Thymus (tissue), 11 donors: Measurements from ENCODE around the gene CENPP. TPM values are rescaled to one million over a fixed set of nuclear protein-coding genes. Genes with fewer than 3 reads are reported as not detected.

Experiments
- DNase-seq, 9 donors: peaks; one replicate each; pipeline ENCODE4 v3.0.0-alpha.2; 2013; ENCODE audit warnings: low spot score in 9 of 9, low read depth in 6 of 9, missing footprints in 1 of 9
- H3K27ac ChIP-seq, 2 donors: one replicate each; pipeline ENCODE4 v1.5.1; 2013; ENCODE audit warnings: control low read depth in 1 of 2, low read depth in 1 of 2, low read length in 1 of 2, mild to moderate bottlenecking in 1 of 2, moderate library complexity in 1 of 2
- H3K27me3 ChIP-seq, 2 donors: one replicate each; pipeline ENCODE4 v1.5.1; 2013; ENCODE audit warnings: low read length in 1 of 2; ENCODE audit not compliant: control insufficient read depth in 2 of 2, insufficient read depth in 1 of 2
- H3K36me3 ChIP-seq, 2 donors: one replicate each; pipeline ENCODE4 v1.5.1; 2013; ENCODE audit warnings: low read length in 1 of 2, mild to moderate bottlenecking in 1 of 2, moderate library complexity in 1 of 2; ENCODE audit not compliant: control insufficient read depth in 2 of 2, insufficient read depth in 2 of 2
- H3K4me1 ChIP-seq, 2 donors: one replicate each; pipeline ENCODE4 v1.5.1; 2013; ENCODE audit warnings: low read length in 2 of 2; ENCODE audit not compliant: control insufficient read depth in 2 of 2, insufficient read depth in 2 of 2
- H3K4me3 ChIP-seq, 2 donors: one replicate each; pipeline ENCODE4 v1.5.1; 2013; ENCODE audit warnings: low read length in 2 of 2, control low read depth in 1 of 2, mild to moderate bottlenecking in 1 of 2
- H3K9me3 ChIP-seq, 2 donors: one replicate each; pipeline ENCODE4 v1.5.1; 2013; ENCODE audit warnings: low read length in 1 of 2, mild to moderate bottlenecking in 1 of 2; ENCODE audit not compliant: control insufficient read depth in 2 of 2, insufficient read depth in 1 of 2
- WGBS: extraction: QIAGEN DNeasy Blood & Tissue Kit; methylation state at CpG from one replicate; pipeline ENCODE4 v1.1.7; 2013; 5-methylcytosine and 5-hydroxymethylcytosine counted together
- polyA plus RNA-seq: library from polyadenylated mRNA; stranded (reverse); fragments of 200-250 nt; gene quantifications from one replicate; pipeline ENCODE4 v1.2.3, GENCODE V29; 2013
- total RNA-seq: library from RNA; stranded (reverse); fragments of 120-200 nt; gene quantifications from one replicate; pipeline ENCODE4 v1.2.4, GENCODE V29; 2013
- donor health status: healthy.

The CENPP gene
- total and polyA plus RNA-seq, 2 donors: 3.9 to 13.8 TPM

DNA sequence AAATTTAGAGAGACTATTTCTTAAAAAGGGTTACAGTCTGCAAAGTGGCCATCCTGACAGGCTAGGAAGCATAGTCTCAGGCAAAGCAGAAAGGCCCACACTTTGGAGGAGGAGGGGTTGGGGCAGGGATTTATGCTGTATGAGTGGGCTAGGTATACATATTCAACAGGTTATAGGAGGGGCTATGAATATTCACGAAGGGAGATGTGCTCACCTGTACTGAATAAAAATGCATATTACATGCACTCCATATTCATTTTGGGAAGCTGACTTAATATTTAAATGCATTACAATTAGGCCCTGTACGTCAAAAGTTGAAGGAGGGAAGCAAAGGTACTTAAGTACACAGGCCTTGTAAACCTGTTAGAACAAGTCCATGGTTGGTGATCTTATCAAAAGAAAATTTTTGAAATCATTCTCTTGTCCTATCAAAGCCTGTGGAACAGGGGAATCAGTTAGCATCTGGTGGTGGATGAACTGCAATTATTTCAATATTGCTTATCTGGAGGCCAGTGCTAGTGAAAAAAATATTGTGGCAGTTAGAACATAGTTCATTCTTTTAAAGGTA lies 1.6 kb downstream of the CENPP start:
- Histone ChIP-seq H3K4me1 (peaks cover 7 to 8% of the 10 kb centered on the region in 2 donors), H3K9me3 (no peaks in the 10 kb centered on the region), H3K27me3 (no peaks in the 10 kb centered on the region), H3K4me3 (no peak overlapping the region), H3K36me3 (peaks cover 0 to 11% of the 10 kb centered on the region in 2 donors), H3K27ac (no peak overlapping the region)
- DNase-seq: no peak
- 92% methylated on average over 2 of the region's 2 CpGs for WGBS

DNA sequence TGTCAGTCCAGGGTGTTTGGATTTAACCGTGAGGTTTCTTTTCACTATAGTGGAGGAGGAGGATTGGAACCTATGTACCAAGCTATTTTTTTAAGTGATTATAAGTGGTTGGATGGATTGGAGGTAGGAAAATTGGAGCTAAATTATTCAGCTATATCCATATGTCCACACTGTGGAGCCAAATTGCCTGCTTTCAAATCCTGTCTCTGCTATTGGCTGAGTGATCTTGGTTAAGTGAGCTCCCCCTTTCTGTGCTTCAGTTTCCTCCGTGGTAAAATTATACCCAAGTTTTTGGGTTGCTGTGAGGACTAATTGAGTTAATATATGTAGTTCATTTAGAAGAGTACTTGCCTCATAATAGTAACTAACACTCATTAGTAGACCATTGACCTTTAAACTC lies 2.5 kb downstream of the CENPP start:
- peaks cover 7 to 8% of the 10 kb centered on the region in 2 donors for H3K4me1 ChIP-seq
- no peak overlapping the region for H3K27ac ChIP-seq
- no peaks in the 10 kb centered on the region for H3K27me3 ChIP-seq
- DNase-seq: peak in 1 of 9 donors; percentile 15
- H3K36me3 ChIP-seq: peaks cover 0 to 6% of the 10 kb centered on the region in 2 donors
- H3K4me3 ChIP-seq: no peak overlapping the region
- no peaks in the 10 kb centered on the region for H3K9me3 ChIP-seq
- 52% methylated on average over 2 of the region's 2 CpGs for WGBS

GRCh38 chr9:92332577-92333281 lies 7.0 kb downstream of the CENPP start:
- Histone ChIP-seq H3K4me1 (no peaks in the 10 kb centered on the region), H3K4me3 (no peak overlapping the region), H3K36me3 (peaks cover 7 to 22% of the 10 kb centered on the region in 2 donors), H3K27ac (no peak overlapping the region), H3K27me3 (no peaks in the 10 kb centered on the region), H3K9me3 (no peaks in the 10 kb centered on the region)
- 98% methylated on average over 3 of the region's 3 CpGs for WGBS
- no peak for DNase-seq

DNA sequence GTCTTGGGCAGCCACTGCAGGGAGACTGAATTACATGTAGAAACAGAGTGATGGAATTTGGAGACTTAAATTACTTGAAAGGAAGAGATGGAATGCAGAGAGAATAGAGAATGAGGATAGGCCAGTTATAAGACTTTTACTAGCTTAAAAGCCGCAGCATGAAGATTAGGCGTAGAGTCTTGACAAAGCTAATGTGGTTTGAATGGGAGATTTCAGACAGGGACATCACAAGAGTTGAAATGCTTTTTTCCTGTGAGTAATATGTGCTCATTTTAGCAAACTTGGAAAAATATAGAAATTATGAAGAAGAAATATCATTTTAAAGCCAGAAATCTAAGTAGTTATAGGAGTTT lies 7.5 kb downstream of the CENPP start:
- Histone ChIP-seq H3K36me3 (peaks cover 12 to 27% of the 10 kb centered on the region in 2 donors), H3K9me3 (no peaks in the 10 kb centered on the region), H3K4me3 (no peak overlapping the region), H3K27me3 (no peaks in the 10 kb centered on the region), H3K27ac (no peak overlapping the region), H3K4me1 (no peaks in the 10 kb centered on the region)
- WGBS: 99% methylated on average over 2 of the region's 2 CpGs
- no peak for DNase-seq

DNA sequence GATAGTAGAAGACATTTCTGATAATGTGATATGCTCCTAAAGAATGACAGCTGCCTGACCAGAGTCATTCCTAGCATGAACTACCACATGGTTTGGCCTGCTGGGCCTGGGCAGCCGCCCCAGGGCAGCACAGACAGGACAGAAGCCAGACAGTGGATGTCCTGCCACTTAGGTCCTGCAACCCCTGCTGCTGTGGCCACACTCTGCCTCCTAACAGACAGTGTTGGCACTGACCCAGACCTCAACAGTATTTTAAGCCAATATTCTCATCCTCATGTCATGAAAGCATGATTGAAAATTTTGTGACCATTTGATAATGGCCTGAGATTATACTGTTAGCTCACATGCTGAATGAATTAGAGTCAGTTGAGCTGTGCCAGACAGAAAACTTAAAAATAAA lies 15.8 kb downstream of the CENPP start:
- WGBS: 98% methylated on average over 1 of the region's 1 CpG
- Histone ChIP-seq H3K9me3 (no peaks in the 10 kb centered on the region), H3K27ac (no peak overlapping the region), H3K4me3 (no peak overlapping the region), H3K4me1 (no peaks in the 10 kb centered on the region), H3K36me3 (peaks cover 28 to 32% of the 10 kb centered on the region in 2 donors), H3K27me3 (no peaks in the 10 kb centered on the region)
- no peak for DNase-seq

DNA sequence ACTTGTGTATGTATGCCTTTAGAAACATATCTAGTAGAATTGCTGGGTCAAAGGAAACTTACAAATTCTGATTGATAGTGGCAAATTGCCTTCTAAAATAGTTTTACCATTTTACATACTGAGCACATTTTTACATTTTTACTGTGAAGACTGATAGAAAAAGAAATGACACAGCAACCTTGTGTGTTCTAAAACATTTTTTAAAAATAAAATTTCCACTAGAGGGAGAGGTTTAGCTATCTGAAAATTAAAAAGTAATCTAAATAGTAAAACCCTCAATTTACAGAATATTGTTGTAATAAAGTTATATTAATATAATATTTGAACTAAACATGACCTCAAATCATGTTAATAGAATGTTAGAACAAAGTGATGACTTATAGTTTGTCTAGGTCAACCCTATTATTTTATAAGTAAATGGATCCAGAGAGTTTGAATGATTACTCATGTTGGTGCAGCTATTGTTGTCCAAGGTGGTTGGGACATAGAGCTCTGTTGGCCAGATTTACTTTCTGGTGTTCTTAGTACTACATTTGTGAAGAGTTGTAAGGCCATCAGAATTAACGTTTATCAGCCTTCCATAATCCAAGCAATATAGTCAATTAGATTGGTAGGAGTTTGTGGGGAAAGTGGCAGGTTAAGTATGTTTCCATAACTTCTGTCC lies 17.2 kb downstream of the CENPP start:
- Histone ChIP-seq H3K27me3 (no peaks in the 10 kb centered on the region), H3K36me3 (peaks cover 23 to 31% of the 10 kb centered on the region in 2 donors), H3K27ac (no peak overlapping the region), H3K4me1 (no peaks in the 10 kb centered on the region), H3K9me3 (no peaks in the 10 kb centered on the region), H3K4me3 (no peak overlapping the region)
- WGBS: 95% methylated on average over 1 of the region's 1 CpG
- no peak for DNase-seq

DNA sequence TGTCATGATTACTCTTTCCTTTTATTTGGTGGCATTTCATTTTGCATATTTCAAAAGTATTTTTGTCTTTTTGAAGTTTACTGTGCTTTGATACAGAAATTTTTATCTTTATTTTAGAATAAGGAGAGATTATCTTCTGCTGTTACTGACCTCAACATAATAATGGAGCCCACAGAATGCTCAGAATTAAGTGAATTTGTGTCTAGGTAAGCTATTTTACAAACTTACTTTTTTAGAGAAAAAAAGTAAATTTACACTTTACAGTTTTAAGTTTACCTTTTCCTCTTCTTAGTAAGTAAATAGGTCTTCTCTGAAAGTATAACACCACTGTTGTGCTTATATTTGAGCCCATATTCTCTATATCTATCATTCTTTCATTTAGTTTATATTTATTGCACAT lies 19.8 kb downstream of the CENPP start:
- Histone ChIP-seq H3K27ac (no peak overlapping the region), H3K9me3 (no peaks in the 10 kb centered on the region), H3K36me3 (peaks cover 3 to 8% of the 10 kb centered on the region in 2 donors), H3K4me3 (no peak overlapping the region), H3K4me1 (no peaks in the 10 kb centered on the region), H3K27me3 (no peaks in the 10 kb centered on the region)
- DNase-seq: no peak

- H3K27me3 ChIP-seq: no peaks in the 10 kb centered on the region
- peaks cover 7 to 8% of the 10 kb centered on the region in 2 donors for H3K36me3 ChIP-seq
- peaks cover 1 to 5% of the 10 kb centered on the region in 2 donors for H3K9me3 ChIP-seq
- no peak overlapping the region for H3K4me3 ChIP-seq
- peak overlapping the region in 1 of 2 donors; percentile 26 for H3K27ac ChIP-seq
- 88% methylated on average over 7 of the region's 7 CpGs for WGBS
- no peaks in the 10 kb centered on the region for H3K4me1 ChIP-seq
- no peak for DNase-seq
Observed at GRCh38 chr9:92349771-92350739, 24.3 kb downstream of the CENPP start.
